NCI-H2107 (cell line): ENCODE data around the gene SUPT6H.
A peak's percentile ranks its signal among the peaks of the same experiment; 100 is the strongest.

Source experiments
- DNase-seq: peaks from one replicate; lab custom pipeline; 2025; lab: John Stamatoyannopoulos, UW

SUPT6H gene

GRCh38 chr17:28702026-28702751 is 40.2 kb downstream of the SUPT6H start:
- DNase-seq, result no peak

- DNase-seq, result no peak
Measured at GRCh38 chr17:28702752-28703150, 40.7 kb downstream of the SUPT6H start.

- DNase-seq, result no peak
Measured at GRCh38 chr17:28703552-28704218, 41.7 kb downstream of the SUPT6H start.

GRCh38 chr17:28704219-28704858 is 42.3 kb downstream of the SUPT6H start:
- no peak for DNase-seq

GRCh38 chr17:28705074-28705659 is 43.2 kb downstream of the SUPT6H start:
- DNase-seq, result no peak

GRCh38 chr17:28705728-28706334 is 43.8 kb downstream of the SUPT6H start:
- DNase-seq, result no peak

GRCh38 chr17:28706471-28707338 is 44.7 kb downstream of the SUPT6H start:
- DNase-seq, result no peak

- no peak for DNase-seq
Measured at GRCh38 chr17:28707339-28707720, 45.3 kb downstream of the SUPT6H start.

- peak; percentile 72 for DNase-seq
Measured at GRCh38 chr17:28710861-28711722, 49.1 kb downstream of the SUPT6H start.

- DNase-seq, result no peak
Measured at GRCh38 chr17:28711723-28712031, 49.7 kb downstream of the SUPT6H start, which contains the start of gene PROCA1. PROCA1 (minus strand) TSS chr17:28711888; CDS start chr17:28711660, 228 bp downstream.

GRCh38 chr17:28712032-28712704 is 50.2 kb downstream of the SUPT6H start:
- no peak for DNase-seq

GRCh38 chr17:28712705-28713415 is 50.9 kb downstream of the SUPT6H start:
- no peak for DNase-seq

GRCh38 chr17:28714281-28714680 is 52.3 kb downstream of the SUPT6H start:
- DNase-seq, result no peak

GRCh38 chr17:28715217-28715616 is 53.2 kb downstream of the SUPT6H start:
- DNase-seq, result no peak

- no peak for DNase-seq
Measured at GRCh38 chr17:28716740-28717577, 55.0 kb downstream of the SUPT6H start.

- DNase-seq, result no peak
Measured at GRCh38 chr17:28717578-28718332, 55.8 kb downstream of the SUPT6H start, which contains the start of gene RAB34. RAB34 (minus strand) TSS chr17:28717868; CDS start chr17:28717266, 602 bp downstream.

GRCh38 chr17:28718333-28719020 is 56.5 kb downstream of the SUPT6H start:
- no peak for DNase-seq
